Stimulated activated naive CD8-positive, alpha-beta T cell treated with anti-CD3 and anti-CD28 coated beads, Interleukin-15, amount 100 ng/mL, for 72 hours (primary cell): Measurements from ENCODE around the gene ARSB.
"Not testable (repeated sequence)": the region's sequence is repeated elsewhere in the genome, so short reads cannot be mapped to it uniquely, and the experiment has no call there.

ENCODE experiments used
- ATAC-seq: fragments of 150-1000 bp; cut with Tn5 transposase; 2 replicates; pipeline ENCODE4 v1.10.0; 2021; ENCODE audit warnings: mild to moderate bottlenecking, moderate library complexity
- DNase-seq, 2 donors: peaks; one replicate each; pipeline ENCODE4 v3.0.0; 2021 to 2022
- H3K27ac Mint-ChIP-seq, 2 donors: one replicate each; pipeline ENCODE4 v1.8.0; 2022; ENCODE audit warnings: mild to moderate bottlenecking in 2 of 2, mixed read lengths in 2 of 2, moderate library complexity in 2 of 2
- H3K27me3 Mint-ChIP-seq: one replicate; pipeline ENCODE4 v1.8.0; 2022; ENCODE audit warnings: mixed read lengths
- H3K4me1 Mint-ChIP-seq: one replicate; pipeline ENCODE4 v1.8.0; 2022; ENCODE audit warnings: mild to moderate bottlenecking, mixed read lengths
- H3K4me3 Mint-ChIP-seq, 2 donors: one replicate each; pipeline ENCODE4 v1.8.0; 2022; ENCODE audit warnings: mild to moderate bottlenecking in 2 of 2, mixed read lengths in 2 of 2, moderate library complexity in 1 of 2
- H3K9me3 Mint-ChIP-seq, 2 donors: one replicate each; pipeline ENCODE4 v1.8.0; 2022; ENCODE audit warnings: mixed read lengths in 2 of 2

The ARSB gene

DNA sequence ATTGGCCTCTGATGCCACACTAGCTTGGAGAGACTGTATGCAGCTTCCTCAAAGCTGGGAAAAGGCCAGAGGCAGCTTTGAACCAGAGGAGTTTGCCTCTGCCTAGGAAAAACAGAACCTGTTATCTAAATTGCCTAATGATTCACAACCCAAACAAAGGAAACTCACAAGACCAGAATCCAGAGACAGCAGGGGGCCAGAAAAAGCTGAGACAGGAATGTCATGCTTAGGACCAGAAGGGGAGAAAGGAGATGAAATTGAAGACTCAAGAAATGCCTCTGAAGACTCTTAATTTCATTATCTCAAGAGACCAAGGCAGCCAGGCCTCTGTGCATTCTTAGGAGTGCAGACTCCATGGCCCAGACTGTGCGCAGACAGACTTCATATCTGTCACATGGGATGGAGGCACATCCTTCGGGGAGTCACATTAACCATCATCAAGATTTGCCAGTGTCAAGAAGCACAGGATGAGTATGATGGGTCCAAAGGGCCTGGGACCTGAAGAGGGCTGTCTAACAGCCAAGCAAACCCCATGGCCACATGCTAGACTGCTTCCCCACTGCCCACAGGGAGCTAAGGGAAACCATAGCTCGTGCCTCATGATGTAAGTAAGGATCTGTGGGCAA lies 57.3 kb downstream of the ARSB start:
- no peak for DNase-seq
- H3K27ac Mint-ChIP-seq = no peak overlapping the region
- no peak for ATAC-seq
- no peaks in the 10 kb centered on the region for H3K27me3 Mint-ChIP-seq
- no peaks in the 10 kb centered on the region for H3K4me1 Mint-ChIP-seq
- no peaks in the 10 kb centered on the region for H3K9me3 Mint-ChIP-seq
- no peak overlapping the region for H3K4me3 Mint-ChIP-seq

DNA sequence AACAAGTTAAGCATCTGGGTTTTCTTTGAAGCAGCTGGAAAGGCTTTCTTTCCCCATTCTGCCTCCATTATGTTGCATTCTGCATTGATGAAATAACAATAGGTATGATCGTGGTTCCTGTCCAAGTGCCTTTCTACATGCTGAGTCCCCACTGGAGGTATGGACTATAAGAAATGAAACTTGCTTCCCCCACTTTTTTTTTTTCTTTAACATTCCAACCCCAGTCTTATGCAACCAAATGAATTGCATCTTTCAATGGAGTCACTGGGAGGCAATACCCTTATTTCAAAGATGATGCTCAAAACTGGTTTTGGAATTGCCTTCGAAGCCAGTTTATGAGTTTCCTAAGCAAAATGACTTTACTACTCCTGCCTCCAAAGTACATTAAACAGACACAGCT lies 58.9 kb downstream of the ARSB start:
- Mint-ChIP-seq H3K27ac (no peak overlapping the region), H3K27me3 (no peaks in the 10 kb centered on the region), H3K4me1 (no peaks in the 10 kb centered on the region), H3K9me3 (no peaks in the 10 kb centered on the region), H3K4me3 (no peak overlapping the region)
- DNase-seq (no peak), ATAC-seq (no peak)

- H3K27me3 Mint-ChIP-seq = no peaks in the 10 kb centered on the region
- no peak for DNase-seq
- no peaks in the 10 kb centered on the region for H3K4me1 Mint-ChIP-seq
- H3K4me3 Mint-ChIP-seq = no peak overlapping the region
- H3K27ac Mint-ChIP-seq = no peak overlapping the region
- ATAC-seq = no peak
- H3K9me3 Mint-ChIP-seq = no peaks in the 10 kb centered on the region
Observed at GRCh38 chr5:78925129-78925876, 59.8 kb downstream of the ARSB start.

DNA sequence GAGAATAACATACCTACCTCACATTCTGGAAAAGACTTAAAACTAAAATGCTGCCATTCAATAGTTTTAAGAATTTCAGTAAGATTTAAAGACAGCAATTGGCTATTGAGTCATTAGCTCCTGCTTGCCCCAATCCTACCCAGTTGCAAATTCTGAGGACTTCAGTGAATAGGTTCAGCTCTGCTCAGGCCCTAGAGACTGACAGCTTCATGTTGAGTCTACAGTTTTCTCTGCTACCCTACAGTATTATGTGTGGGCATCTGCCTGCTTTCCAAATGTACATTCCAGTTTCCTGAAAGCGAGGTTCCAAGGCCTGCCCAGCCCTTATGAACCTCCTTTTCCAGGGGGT lies 61.5 kb downstream of the ARSB start:
- ATAC-seq (no peak), DNase-seq (no peak)
- Mint-ChIP-seq H3K4me3 (no peak overlapping the region), H3K4me1 (no peaks in the 10 kb centered on the region), H3K27ac (no peak overlapping the region), H3K27me3 (no peaks in the 10 kb centered on the region), H3K9me3 (no peaks in the 10 kb centered on the region)

DNA sequence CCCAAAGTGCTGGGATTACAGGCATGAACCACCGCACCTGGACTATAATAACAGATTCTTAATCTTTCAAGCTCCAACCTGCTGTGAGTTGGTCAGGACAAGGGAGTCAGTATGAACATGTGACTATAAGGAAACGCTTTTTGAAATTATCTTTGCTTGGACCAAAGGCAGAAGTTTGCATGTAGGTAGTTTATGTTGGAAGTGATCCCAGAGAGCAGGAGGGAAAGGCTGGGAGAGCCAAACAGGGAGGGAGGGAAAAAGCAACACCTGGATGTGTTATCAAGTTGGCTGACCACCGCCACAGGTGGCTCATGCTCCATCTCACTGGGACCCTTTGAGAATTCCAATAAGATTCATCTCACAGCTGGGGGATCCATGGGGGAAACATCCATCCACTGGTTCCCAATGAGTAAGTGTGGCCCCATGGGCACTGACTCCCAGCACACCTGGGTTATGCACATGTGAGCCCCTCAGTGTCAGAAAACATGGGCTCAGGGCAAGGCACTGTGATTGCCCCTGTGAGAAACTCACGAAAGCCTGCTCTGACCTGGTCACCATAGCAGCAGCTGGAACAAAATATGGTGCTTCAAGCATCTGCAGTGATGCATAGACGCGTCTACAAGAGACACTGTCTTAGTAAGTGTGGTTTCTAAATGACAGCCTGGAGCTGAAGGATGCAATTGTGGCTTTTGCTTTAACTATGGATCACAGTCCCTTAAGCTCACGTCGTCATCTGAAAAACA lies 62.1 kb downstream of the ARSB start:
- DNase-seq (no peak), ATAC-seq (peak; percentile 61)
- Mint-ChIP-seq H3K27ac (no peak overlapping the region), H3K4me1 (no peaks in the 10 kb centered on the region), H3K27me3 (no peaks in the 10 kb centered on the region), H3K9me3 (no peaks in the 10 kb centered on the region), H3K4me3 (no peak overlapping the region)

DNA sequence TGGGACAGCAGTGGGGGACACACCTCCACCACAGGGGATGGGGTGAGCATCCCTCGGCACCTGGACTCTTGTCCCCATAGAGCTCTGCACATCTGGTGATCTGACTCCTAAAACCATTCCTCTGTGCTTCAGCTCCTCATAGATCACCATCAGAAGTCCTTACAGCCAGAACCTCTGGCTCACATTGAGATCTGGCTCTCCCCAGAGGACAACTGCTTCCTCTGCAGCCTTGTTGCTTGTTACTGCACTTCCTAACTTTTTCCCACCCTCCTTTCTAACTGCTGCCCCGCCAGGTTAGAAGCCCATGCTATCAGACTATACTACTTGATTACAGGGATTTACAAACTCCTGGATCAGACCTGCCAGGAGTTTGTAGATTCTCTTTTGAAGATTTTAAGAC lies 64.5 kb downstream of the ARSB start:
- Mint-ChIP-seq H3K27ac (peak overlapping the region in 1 of 2 donors; percentile 12), H3K4me1 (no peaks in the 10 kb centered on the region), H3K27me3 (no peaks in the 10 kb centered on the region), H3K9me3 (no peaks in the 10 kb centered on the region), H3K4me3 (no peak overlapping the region)
- no peak for ATAC-seq
- no peak for DNase-seq

GRCh38 chr5:78919796-78920195 lies 65.3 kb downstream of the ARSB start:
- Mint-ChIP-seq H3K4me1 (no peaks in the 10 kb centered on the region), H3K27ac (no peak overlapping the region), H3K27me3 (no peaks in the 10 kb centered on the region), H3K4me3 (no peak overlapping the region), H3K9me3 (no peaks in the 10 kb centered on the region)
- no peak for DNase-seq
- no peak for ATAC-seq

DNA sequence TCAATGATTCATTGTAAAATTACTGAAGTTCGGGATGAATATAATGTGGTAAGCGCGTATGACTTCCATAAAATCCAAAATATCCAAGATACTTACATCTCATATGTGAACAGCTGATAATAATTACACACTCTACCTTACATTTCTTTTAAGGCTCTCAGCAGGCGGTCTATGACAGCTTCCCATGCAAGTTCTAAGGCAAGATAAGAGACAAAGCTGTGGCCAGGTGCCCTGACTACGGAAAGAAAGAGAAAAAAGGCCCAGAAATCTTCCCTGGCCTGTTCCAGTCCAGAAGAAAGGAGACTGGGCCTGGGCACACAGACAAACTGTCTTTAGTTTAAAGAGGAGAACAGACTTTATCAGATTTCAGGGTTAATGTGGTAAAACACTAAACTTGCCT lies 69.1 kb downstream of the ARSB start:
- H3K4me3 Mint-ChIP-seq = no peak overlapping the region
- H3K27ac Mint-ChIP-seq = no peak overlapping the region
- no peaks in the 10 kb centered on the region for H3K9me3 Mint-ChIP-seq
- ATAC-seq (no peak), DNase-seq (no peak)
- H3K27me3 Mint-ChIP-seq = no peaks in the 10 kb centered on the region
- no peaks in the 10 kb centered on the region for H3K4me1 Mint-ChIP-seq

- no peaks in the 10 kb centered on the region for H3K27me3 Mint-ChIP-seq
- no peaks in the 10 kb centered on the region for H3K4me1 Mint-ChIP-seq
- H3K4me3 Mint-ChIP-seq = no peak overlapping the region
- no peak overlapping the region for H3K27ac Mint-ChIP-seq
- H3K9me3 Mint-ChIP-seq = no peaks in the 10 kb centered on the region
- ATAC-seq (no peak), DNase-seq (no peak)
Observed at GRCh38 chr5:78915170-78915569, 69.9 kb downstream of the ARSB start.

- DNase-seq (no peak), ATAC-seq (no peak)
- Mint-ChIP-seq H3K4me1 (peaks cover 10% of the 10 kb centered on the region), H3K9me3 (no peaks in the 10 kb centered on the region), H3K27me3 (no peaks in the 10 kb centered on the region), H3K4me3 (no peak overlapping the region), H3K27ac (no peak overlapping the region)
Observed at GRCh38 chr5:78912811-78913210, 72.3 kb downstream of the ARSB start.

GRCh38 chr5:78912085-78912771 lies 72.9 kb downstream of the ARSB start:
- Mint-ChIP-seq H3K4me1 (peaks cover 16% of the 10 kb centered on the region), H3K27ac (no peak overlapping the region), H3K27me3 (no peaks in the 10 kb centered on the region), H3K4me3 (no peak overlapping the region), H3K9me3 (no peaks in the 10 kb centered on the region)
- ATAC-seq = no peak
- no peak for DNase-seq

- H3K4me3 Mint-ChIP-seq, H3K27me3 Mint-ChIP-seq, DNase-seq, H3K9me3 Mint-ChIP-seq, ATAC-seq, H3K27ac Mint-ChIP-seq: not testable (repeated sequence)
- H3K4me1 Mint-ChIP-seq = peaks cover 35% of the 10 kb centered on the region
Observed at GRCh38 chr5:78909224-78909983, 75.7 kb downstream of the ARSB start.

GRCh38 chr5:78908173-78909061 lies 76.7 kb downstream of the ARSB start:
- ATAC-seq (no peak), DNase-seq (no peak)
- Mint-ChIP-seq H3K4me3 (no peak overlapping the region), H3K27me3 (no peaks in the 10 kb centered on the region), H3K27ac (peak overlapping the region in 1 of 2 donors; percentile 68), H3K9me3 (no peaks in the 10 kb centered on the region), H3K4me1 (peaks cover 35% of the 10 kb centered on the region)

DNA sequence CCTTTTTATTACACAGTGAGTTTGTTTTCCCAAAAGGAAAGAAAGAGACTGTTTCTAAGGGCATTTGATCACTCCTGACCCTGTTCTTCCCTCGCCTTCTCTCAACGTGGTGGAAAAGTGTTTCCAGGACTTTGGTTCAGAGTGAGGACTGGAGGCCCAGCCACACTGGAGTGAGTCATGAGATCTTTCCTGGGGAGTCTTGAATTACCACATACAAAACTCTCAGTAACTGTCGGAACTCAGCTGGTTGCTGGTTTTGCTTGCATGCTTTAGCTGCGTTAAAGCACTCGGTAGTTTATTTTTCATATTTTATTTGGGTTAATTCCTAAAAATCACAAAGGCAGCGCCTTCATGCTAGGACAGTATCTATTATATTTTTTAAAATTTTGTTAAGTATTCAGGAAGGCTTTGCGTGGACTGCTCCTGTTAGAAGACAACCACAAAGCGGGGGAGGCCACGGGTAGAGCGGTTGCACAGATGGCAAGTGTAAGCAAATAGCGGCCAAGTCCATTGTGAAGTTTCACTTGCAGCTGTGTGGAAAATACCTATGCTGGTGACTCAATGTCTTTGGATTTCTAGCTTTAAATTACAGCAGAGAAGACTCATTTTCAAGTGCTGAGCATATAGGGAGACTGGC lies 77.7 kb downstream of the ARSB start:
- H3K9me3 Mint-ChIP-seq = no peaks in the 10 kb centered on the region
- ATAC-seq = peak; percentile 66
- peaks cover 35% of the 10 kb centered on the region for H3K4me1 Mint-ChIP-seq
- H3K27ac Mint-ChIP-seq = peak overlapping the region; percentile 12 to 91
- DNase-seq = no peak
- H3K27me3 Mint-ChIP-seq = no peaks in the 10 kb centered on the region
- H3K4me3 Mint-ChIP-seq = peak overlapping the region; percentile 30 to 37
